ENCODE data around the gene AUTS2.

DNA sequence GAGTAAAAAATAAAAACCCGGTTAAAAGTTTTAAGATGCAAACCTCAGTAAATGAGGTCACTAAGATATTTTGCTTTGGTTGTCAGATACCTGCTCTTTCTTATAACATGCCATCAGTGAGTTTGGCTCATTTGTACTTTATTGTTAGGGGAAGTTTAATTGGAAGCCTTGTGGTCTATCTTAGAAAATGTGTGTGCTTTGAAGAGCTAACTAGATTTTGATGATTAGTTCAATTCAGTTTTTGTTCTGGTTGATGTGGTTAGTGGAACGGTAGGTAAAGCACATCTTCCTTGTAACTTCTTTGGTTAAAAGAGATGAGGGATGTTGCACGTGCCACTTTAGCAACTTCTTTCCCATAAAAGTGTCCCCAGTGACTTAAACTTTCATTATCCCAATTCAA, 1180.3 kb downstream of the AUTS2 start:
- TF ChIP-seq CTCF (IDR thresholded peaks at IDR 0.05; ENCODE audit: control extremely low read depth in 1 of 3, insufficient read depth in 1 of 3, low read depth in 1 of 3, low read length in 3 of 3): no peak
- no peak for TF ChIP-seq POLR2AphosphoS5 (IDR thresholded peaks at IDR 0.05; ENCODE audit: low read depth, low read length)
- no peak for TF ChIP-seq JUND (IDR thresholded peaks at IDR 0.05; ENCODE audit: low read length)
- no peak for TF ChIP-seq MAFK (IDR thresholded peaks at IDR 0.05; ENCODE audit: low read depth, low read length)
